ENCODE data around the gene SEMG1. TPM values are rescaled to one million over a fixed set of nuclear protein-coding genes. Genes with fewer than 3 reads are reported as not detected.

Gene SEMG1
- total RNA-seq, 1 experiment from 2014 or later = not detected

- Histone ChIP-seq H3K27me3 (ENCODE audit: control insufficient read depth, insufficient read depth, low read length) (peaks cover 62% of the 10 kb centered on the region), H3K36me3 (ENCODE audit: control insufficient read depth, insufficient read depth, low read length) (no peaks in the 10 kb centered on the region), H3K4me3 (ENCODE audit: low read depth in 2 of 2, low read length in 2 of 2) (no peak overlapping the region), H3K27ac (ENCODE audit: low read length) (no peak overlapping the region), H3K4me1 (ENCODE audit: control insufficient read depth, insufficient read depth, low read length) (no peaks in the 10 kb centered on the region), H3K9me3 (ENCODE audit: control insufficient read depth, insufficient read depth, low read depth, low read length) (no peaks in the 10 kb centered on the region)
- DNase-seq (ENCODE audit: low read depth, low spot score) = no peak
- intact Hi-C loops (cut with micrococcal nuclease; ENCODE audit: unreplicated experiment) = no loop called here
- in situ Hi-C loops (cut with HindIII; ENCODE audit: low pct_unique_long_range_greater_than_20kb, low sequenced_read_pairs) = no loop called here
- ATAC-seq = no peak
- TF ChIP-seq, protein P1, sequence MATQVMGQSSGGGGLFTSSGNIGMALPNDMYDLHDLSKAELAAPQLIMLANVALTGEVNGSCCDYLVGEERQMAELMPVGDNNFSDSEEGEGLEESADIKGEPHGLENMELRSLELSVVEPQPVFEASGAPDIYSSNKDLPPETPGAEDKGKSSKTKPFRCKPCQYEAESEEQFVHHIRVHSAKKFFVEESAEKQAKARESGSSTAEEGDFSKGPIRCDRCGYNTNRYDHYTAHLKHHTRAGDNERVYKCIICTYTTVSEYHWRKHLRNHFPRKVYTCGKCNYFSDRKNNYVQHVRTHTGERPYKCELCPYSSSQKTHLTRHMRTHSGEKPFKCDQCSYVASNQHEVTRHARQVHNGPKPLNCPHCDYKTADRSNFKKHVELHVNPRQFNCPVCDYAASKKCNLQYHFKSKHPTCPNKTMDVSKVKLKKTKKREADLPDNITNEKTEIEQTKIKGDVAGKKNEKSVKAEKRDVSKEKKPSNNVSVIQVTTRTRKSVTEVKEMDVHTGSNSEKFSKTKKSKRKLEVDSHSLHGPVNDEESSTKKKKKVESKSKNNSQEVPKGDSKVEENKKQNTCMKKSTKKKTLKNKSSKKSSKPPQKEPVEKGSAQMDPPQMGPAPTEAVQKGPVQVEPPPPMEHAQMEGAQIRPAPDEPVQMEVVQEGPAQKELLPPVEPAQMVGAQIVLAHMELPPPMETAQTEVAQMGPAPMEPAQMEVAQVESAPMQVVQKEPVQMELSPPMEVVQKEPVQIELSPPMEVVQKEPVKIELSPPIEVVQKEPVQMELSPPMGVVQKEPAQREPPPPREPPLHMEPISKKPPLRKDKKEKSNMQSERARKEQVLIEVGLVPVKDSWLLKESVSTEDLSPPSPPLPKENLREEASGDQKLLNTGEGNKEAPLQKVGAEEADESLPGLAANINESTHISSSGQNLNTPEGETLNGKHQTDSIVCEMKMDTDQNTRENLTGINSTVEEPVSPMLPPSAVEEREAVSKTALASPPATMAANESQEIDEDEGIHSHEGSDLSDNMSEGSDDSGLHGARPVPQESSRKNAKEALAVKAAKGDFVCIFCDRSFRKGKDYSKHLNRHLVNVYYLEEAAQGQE (IDR thresholded peaks at IDR 0.05; ENCODE audit: insufficient read depth in 1 of 2, low read depth in 2 of 2, low read length in 1 of 2) = no peak
- no peak for TF ChIP-seq SIN3A (IDR thresholded peaks at IDR 0.05; ENCODE audit: borderline replicate concordance, insufficient read depth, low read depth, low read length)
- TF ChIP-seq, protein P2, sequence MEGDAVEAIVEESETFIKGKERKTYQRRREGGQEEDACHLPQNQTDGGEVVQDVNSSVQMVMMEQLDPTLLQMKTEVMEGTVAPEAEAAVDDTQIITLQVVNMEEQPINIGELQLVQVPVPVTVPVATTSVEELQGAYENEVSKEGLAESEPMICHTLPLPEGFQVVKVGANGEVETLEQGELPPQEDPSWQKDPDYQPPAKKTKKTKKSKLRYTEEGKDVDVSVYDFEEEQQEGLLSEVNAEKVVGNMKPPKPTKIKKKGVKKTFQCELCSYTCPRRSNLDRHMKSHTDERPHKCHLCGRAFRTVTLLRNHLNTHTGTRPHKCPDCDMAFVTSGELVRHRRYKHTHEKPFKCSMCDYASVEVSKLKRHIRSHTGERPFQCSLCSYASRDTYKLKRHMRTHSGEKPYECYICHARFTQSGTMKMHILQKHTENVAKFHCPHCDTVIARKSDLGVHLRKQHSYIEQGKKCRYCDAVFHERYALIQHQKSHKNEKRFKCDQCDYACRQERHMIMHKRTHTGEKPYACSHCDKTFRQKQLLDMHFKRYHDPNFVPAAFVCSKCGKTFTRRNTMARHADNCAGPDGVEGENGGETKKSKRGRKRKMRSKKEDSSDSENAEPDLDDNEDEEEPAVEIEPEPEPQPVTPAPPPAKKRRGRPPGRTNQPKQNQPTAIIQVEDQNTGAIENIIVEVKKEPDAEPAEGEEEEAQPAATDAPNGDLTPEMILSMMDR (IDR thresholded peaks at IDR 0.05) = no peak
- TF ChIP-seq POLR2AphosphoS5 (IDR thresholded peaks at IDR 0.05; ENCODE audit: low read depth, low read length) = no peak
- no peak for TF ChIP-seq TCF7L2 (IDR thresholded peaks at IDR 0.05; ENCODE audit: low read depth, low read length)
- CTCF ChIA-PET = no interaction called here
- POLR2A ChIA-PET = no interaction called here
- no TSS peak for BruUV-seq (replicated peaks)
Measured at GRCh38 chr20:45246109-45246508, 39.3 kb downstream of the SEMG1 start.

DNA sequence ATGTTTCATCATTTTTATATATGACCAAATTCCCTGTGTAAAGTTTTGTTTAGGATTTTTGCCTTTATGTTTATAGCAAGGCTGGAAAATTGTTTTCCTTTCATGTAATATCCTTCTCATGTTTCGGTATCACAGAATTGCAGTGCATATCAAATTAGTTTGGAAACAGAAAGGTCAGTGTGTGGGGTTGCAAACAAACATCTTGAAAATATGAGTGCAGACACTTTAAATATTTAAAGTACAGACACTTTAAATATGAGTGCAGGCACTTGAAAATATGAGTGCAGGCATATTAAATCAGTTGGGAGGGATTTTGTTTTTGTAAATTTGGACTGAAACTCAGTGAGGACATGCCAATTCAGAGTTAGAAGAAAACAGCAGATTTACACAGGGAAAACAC, 41.0 kb downstream of the SEMG1 start:
- Histone ChIP-seq H3K4me3 (ENCODE audit: low read depth in 2 of 2, low read length in 2 of 2) (no peak overlapping the region), H3K4me1 (ENCODE audit: control insufficient read depth, insufficient read depth, low read length) (no peaks in the 10 kb centered on the region), H3K36me3 (ENCODE audit: control insufficient read depth, insufficient read depth, low read length) (no peaks in the 10 kb centered on the region), H3K9me3 (ENCODE audit: control insufficient read depth, insufficient read depth, low read depth, low read length) (no peaks in the 10 kb centered on the region), H3K27ac (ENCODE audit: low read length) (no peak overlapping the region), H3K27me3 (ENCODE audit: control insufficient read depth, insufficient read depth, low read length) (peaks cover 56% of the 10 kb centered on the region)
- TF ChIP-seq, protein P2 (IDR thresholded peaks at IDR 0.05) = no peak
- TF ChIP-seq, protein P1 (IDR thresholded peaks at IDR 0.05; ENCODE audit: insufficient read depth in 1 of 2, low read depth in 2 of 2, low read length in 1 of 2) = no peak
- TF ChIP-seq POLR2AphosphoS5 (IDR thresholded peaks at IDR 0.05; ENCODE audit: low read depth, low read length) (no peak), SIN3A (IDR thresholded peaks at IDR 0.05; ENCODE audit: borderline replicate concordance, insufficient read depth, low read depth, low read length) (no peak), TCF7L2 (IDR thresholded peaks at IDR 0.05; ENCODE audit: low read depth, low read length) (no peak)
- CTCF ChIA-PET = no interaction called here
- ATAC-seq = no peak
- intact Hi-C loops (cut with micrococcal nuclease; ENCODE audit: unreplicated experiment) (no loop called here), in situ Hi-C loops (cut with HindIII; ENCODE audit: low pct_unique_long_range_greater_than_20kb, low sequenced_read_pairs) (no loop called here)
- DNase-seq (ENCODE audit: low read depth, low spot score) = no peak
- no TSS peak for BruUV-seq (replicated peaks)
- POLR2A ChIA-PET = no interaction called here
